ENCODE data around the gene BRD7.

The BRD7 gene

GRCh38 chr16:50298591-50299507, 69.9 kb downstream of the BRD7 start:
- no peak for TF ChIP-seq POLR2AphosphoS5 (IDR thresholded peaks at IDR 0.05; ENCODE audit: low read depth)
- TF ChIP-seq CTCF (IDR thresholded peaks at IDR 0.05; ENCODE audit: insufficient read depth, low read length) = no peak
- no peak for TF ChIP-seq REST (IDR thresholded peaks at IDR 0.05; ENCODE audit: insufficient replicate concordance, low read depth)
- no peak for TF ChIP-seq SPI1 (IDR thresholded peaks at IDR 0.05; ENCODE audit: borderline replicate concordance, low read depth)
- TF ChIP-seq GABPA (IDR thresholded peaks at IDR 0.05; ENCODE audit: low read depth) = no peak
- Histone ChIP-seq H3K27ac (replicated peaks) (no peak overlapping the region), H3K27me3 (ENCODE audit: insufficient read depth, poor library complexity, severe bottlenecking) (no peaks in the 10 kb centered on the region), H3K4me3 (replicated peaks; ENCODE audit: insufficient read depth, low read length) (no peak overlapping the region)
- DNase-seq (ENCODE audit: low read depth in 1 of 2, low spot score in 1 of 2) = no peak

- Histone ChIP-seq H3K27me3 (ENCODE audit: insufficient read depth, poor library complexity, severe bottlenecking) (no peaks in the 10 kb centered on the region), H3K27ac (replicated peaks) (no peak overlapping the region), H3K4me3 (replicated peaks; ENCODE audit: insufficient read depth, low read length) (no peak overlapping the region)
- TF ChIP-seq POLR2AphosphoS5 (IDR thresholded peaks at IDR 0.05; ENCODE audit: low read depth) (no peak), CTCF (IDR thresholded peaks at IDR 0.05; ENCODE audit: insufficient read depth, low read length) (no peak), GABPA (IDR thresholded peaks at IDR 0.05; ENCODE audit: low read depth) (no peak), REST (IDR thresholded peaks at IDR 0.05; ENCODE audit: insufficient replicate concordance, low read depth) (no peak), SPI1 (IDR thresholded peaks at IDR 0.05; ENCODE audit: borderline replicate concordance, low read depth) (no peak)
- no peak for DNase-seq (ENCODE audit: low read depth in 1 of 2, low spot score in 1 of 2)
Measured at GRCh38 chr16:50298075-50298460, 70.7 kb downstream of the BRD7 start.

- Histone ChIP-seq H3K4me3 (replicated peaks; ENCODE audit: insufficient read depth, low read length) (no peak overlapping the region), H3K27ac (replicated peaks) (no peak overlapping the region)
- DNase-seq (ENCODE audit: low read depth in 1 of 2, low spot score in 1 of 2) = no peak
Measured at GRCh38 chr16:50297301-50298074, 71.3 kb downstream of the BRD7 start.

More at GRCh38 chr16:50297301-50298074, 71.3 kb downstream of the BRD7 start:
- no peaks in the 10 kb centered on the region for H3K27me3 ChIP-seq (ENCODE audit: insufficient read depth, poor library complexity, severe bottlenecking)
- TF ChIP-seq REST (IDR thresholded peaks at IDR 0.05; ENCODE audit: insufficient replicate concordance, low read depth) = no peak
- TF ChIP-seq CTCF (IDR thresholded peaks at IDR 0.05; ENCODE audit: insufficient read depth, low read length) = no peak
- no peak for TF ChIP-seq GABPA (IDR thresholded peaks at IDR 0.05; ENCODE audit: low read depth)
- no peak for TF ChIP-seq POLR2AphosphoS5 (IDR thresholded peaks at IDR 0.05; ENCODE audit: low read depth)
- TF ChIP-seq SPI1 (IDR thresholded peaks at IDR 0.05; ENCODE audit: borderline replicate concordance, low read depth) = no peak

All from HL-60 (cell line).